ENCODE measurements around the gene PTPRT. TPM values are rescaled to one million over a fixed set of nuclear protein-coding genes. Genes with fewer than 3 reads are reported as not detected.

Gene PTPRT
- total and polyA plus RNA-seq, 2 of the 13 experiments (the other 11 are each of a cell fraction or from before 2014, with no cell fraction given) = under 0.01 to 0.09 TPM

DNA sequence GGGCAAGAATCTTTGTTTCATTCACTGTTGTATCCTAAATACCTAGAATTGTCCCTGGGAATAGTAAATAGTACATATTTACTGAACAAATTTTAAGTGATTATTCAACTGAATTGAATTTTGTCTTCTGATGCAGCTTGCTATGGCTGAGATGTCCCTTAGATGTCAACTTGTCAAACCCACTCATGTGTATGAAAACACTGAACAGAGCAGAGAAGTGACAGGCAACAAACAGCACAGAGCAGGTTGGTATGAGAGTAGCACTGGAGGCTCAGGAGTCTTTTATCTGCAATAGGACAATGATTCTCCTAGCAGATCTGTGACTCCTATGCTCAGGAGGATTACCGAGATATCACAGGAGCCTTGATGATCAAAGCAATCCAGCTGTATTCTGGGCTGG lies 1031.4 kb downstream of the PTPRT start (continued):
- TF ChIP-seq, protein P1, sequence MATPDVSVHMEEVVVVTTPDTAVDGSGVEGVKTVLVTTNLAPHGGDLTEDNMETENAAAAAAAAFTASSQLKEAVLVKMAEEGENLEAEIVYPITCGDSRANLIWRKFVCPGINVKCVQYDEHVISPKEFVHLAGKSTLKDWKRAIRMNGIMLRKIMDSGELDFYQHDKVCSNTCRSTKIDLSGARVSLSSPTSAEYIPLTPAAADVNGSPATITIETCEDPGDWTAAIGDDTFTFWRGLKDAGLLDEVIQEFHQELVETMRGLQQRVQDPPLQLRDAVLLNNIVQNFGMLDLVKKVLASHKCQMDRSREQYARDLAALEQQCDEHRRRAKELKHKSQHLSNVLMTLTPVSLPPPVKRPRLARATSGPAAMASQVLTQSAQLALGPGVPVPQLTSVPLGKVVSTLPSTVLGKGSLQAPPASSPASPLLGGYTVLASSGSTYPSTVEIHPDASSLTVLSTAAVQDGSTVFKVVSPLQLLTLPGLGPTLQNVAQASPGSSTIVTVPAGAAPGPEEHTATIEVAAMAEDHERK (CRISPR knock-in tag; IDR thresholded peaks at IDR 0.05; ENCODE audit: low read depth) = no peak
- TF ChIP-seq KLF6 (CRISPR knock-in tag; IDR thresholded peaks at IDR 0.05) (no peak), RARG (CRISPR knock-in tag; IDR thresholded peaks at IDR 0.05; ENCODE audit: low read depth) (no peak), ZSCAN9 (CRISPR knock-in tag; IDR thresholded peaks at IDR 0.05; ENCODE audit: borderline replicate concordance) (no peak)

DNA sequence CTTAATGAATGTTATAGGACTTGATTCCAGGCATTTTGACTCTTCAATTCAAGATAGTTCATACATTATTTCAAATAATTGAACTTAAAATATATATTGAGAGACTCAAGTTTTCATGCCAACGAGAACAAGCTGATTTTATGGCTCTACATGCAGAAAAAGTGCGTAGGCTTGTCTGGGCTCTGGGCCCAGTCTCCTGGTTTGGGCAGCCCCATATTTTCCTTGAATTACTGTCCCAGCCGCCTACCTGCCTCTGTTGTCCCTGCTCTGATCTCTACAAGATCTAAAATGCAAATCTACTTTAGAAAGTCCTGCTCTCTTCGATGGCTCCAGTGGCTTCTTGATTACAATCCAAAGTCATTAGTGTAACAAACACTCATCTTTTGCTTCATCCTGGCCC lies 1034.1 kb downstream of the PTPRT start:
- H3K4me3 ChIP-seq (replicated peaks in 1 of 3; ENCODE audit: insufficient read depth in 1 of 3, low read depth in 2 of 3, low read length in 3 of 3) = no peak overlapping the region
- FAIRE-seq (no peak), ATAC-seq (no peak), DNase-seq (ENCODE audit: low spot score) (no peak)
- H2AFZ ChIP-seq (ENCODE audit: low read length) = no peak overlapping the region
- intact Hi-C loops (cut with micrococcal nuclease; ENCODE audit: unreplicated experiment) = no loop called here
- BruUV-seq (replicated peaks) = no TSS peak
- H3K9ac ChIP-seq (ENCODE audit: insufficient read depth, low read depth, low read length) = no peak overlapping the region
- no peaks in the 10 kb centered on the region for H3K4me1 ChIP-seq (ENCODE audit: insufficient read depth, low read length)
- no peaks in the 10 kb centered on the region for H3K79me2 ChIP-seq (ENCODE audit: insufficient read depth, low read length)
- in situ Hi-C loops (cut with HindIII; ENCODE audit: extremely low pct_ligation_motif_present, low pct_unique_long_range_greater_than_20kb) = no loop called here
- H3K27ac ChIP-seq (ENCODE audit: extremely low read length, insufficient read depth, low read length) = no peak overlapping the region
- H4K20me1 ChIP-seq (ENCODE audit: insufficient read depth, low read length) = no peaks in the 10 kb centered on the region
- H3K27me3 ChIP-seq (ENCODE audit: control insufficient read depth in 1 of 2, insufficient read depth in 2 of 2, low read length in 2 of 2) = no peaks in the 10 kb centered on the region
- H3K4me2 ChIP-seq (ENCODE audit: low read depth, low read length) = no peak overlapping the region
- WGBS (ENCODE audit: low lambda C conversion rate) = 3% methylated on average over 4 of the region's 4 CpGs
- H3K36me3 ChIP-seq (replicated peaks in 1 of 2; ENCODE audit: control insufficient read depth in 1 of 2, insufficient read depth in 2 of 2, low read length in 2 of 2) = no peaks in the 10 kb centered on the region
- CTCF ChIA-PET (ENCODE audit: low intra/inter-chr PET ratio, low total read pairs) = no interaction called here
- H3K9me3 ChIP-seq (ENCODE audit: low read length) = peaks cover 8% of the 10 kb centered on the region; the same call in 1 of the 2 replicates
- POLR2A ChIA-PET = no interaction called here
- TF ChIP-seq SP5 (CRISPR knock-in tag; IDR thresholded peaks at IDR 0.05; ENCODE audit: borderline replicate concordance, low read depth) = no peak
- TF ChIP-seq ZNF788 (CRISPR knock-in tag; IDR thresholded peaks at IDR 0.05; ENCODE audit: borderline replicate concordance) = no peak
- no peak for TF ChIP-seq JDP2 (CRISPR knock-in tag; IDR thresholded peaks at IDR 0.05; ENCODE audit: borderline replicate concordance)
- TF ChIP-seq, protein P2, sequence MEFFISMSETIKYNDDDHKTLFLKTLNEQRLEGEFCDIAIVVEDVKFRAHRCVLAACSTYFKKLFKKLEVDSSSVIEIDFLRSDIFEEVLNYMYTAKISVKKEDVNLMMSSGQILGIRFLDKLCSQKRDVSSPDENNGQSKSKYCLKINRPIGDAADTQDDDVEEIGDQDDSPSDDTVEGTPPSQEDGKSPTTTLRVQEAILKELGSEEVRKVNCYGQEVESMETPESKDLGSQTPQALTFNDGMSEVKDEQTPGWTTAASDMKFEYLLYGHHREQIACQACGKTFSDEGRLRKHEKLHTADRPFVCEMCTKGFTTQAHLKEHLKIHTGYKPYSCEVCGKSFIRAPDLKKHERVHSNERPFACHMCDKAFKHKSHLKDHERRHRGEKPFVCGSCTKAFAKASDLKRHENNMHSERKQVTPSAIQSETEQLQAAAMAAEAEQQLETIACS (CRISPR knock-in tag; IDR thresholded peaks at IDR 0.05) = no peak
- TF ChIP-seq HNF4G (IDR thresholded peaks at IDR 0.05; ENCODE audit: borderline replicate concordance, low read depth, low read length) = no peak
- no peak for TF ChIP-seq HNF4G (CRISPR knock-in tag; IDR thresholded peaks at IDR 0.05; ENCODE audit: borderline replicate concordance, low read depth)
- TF ChIP-seq, protein P3, sequence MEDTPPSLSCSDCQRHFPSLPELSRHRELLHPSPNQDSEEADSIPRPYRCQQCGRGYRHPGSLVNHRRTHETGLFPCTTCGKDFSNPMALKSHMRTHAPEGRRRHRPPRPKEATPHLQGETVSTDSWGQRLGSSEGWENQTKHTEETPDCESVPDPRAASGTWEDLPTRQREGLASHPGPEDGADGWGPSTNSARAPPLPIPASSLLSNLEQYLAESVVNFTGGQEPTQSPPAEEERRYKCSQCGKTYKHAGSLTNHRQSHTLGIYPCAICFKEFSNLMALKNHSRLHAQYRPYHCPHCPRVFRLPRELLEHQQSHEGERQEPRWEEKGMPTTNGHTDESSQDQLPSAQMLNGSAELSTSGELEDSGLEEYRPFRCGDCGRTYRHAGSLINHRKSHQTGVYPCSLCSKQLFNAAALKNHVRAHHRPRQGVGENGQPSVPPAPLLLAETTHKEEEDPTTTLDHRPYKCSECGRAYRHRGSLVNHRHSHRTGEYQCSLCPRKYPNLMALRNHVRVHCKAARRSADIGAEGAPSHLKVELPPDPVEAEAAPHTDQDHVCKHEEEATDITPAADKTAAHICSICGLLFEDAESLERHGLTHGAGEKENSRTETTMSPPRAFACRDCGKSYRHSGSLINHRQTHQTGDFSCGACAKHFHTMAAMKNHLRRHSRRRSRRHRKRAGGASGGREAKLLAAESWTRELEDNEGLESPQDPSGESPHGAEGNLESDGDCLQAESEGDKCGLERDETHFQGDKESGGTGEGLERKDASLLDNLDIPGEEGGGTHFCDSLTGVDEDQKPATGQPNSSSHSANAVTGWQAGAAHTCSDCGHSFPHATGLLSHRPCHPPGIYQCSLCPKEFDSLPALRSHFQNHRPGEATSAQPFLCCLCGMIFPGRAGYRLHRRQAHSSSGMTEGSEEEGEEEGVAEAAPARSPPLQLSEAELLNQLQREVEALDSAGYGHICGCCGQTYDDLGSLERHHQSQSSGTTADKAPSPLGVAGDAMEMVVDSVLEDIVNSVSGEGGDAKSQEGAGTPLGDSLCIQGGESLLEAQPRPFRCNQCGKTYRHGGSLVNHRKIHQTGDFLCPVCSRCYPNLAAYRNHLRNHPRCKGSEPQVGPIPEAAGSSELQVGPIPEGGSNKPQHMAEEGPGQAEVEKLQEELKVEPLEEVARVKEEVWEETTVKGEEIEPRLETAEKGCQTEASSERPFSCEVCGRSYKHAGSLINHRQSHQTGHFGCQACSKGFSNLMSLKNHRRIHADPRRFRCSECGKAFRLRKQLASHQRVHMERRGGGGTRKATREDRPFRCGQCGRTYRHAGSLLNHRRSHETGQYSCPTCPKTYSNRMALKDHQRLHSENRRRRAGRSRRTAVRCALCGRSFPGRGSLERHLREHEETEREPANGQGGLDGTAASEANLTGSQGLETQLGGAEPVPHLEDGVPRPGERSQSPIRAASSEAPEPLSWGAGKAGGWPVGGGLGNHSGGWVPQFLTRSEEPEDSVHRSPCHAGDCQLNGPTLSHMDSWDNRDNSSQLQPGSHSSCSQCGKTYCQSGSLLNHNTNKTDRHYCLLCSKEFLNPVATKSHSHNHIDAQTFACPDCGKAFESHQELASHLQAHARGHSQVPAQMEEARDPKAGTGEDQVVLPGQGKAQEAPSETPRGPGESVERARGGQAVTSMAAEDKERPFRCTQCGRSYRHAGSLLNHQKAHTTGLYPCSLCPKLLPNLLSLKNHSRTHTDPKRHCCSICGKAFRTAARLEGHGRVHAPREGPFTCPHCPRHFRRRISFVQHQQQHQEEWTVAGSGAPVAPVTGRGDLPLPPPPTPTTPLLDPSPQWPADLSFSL (CRISPR knock-in tag; IDR thresholded peaks at IDR 0.05) = no peak
- no peak for TF ChIP-seq ZNF160 (CRISPR knock-in tag; IDR thresholded peaks at IDR 0.05)
- TF ChIP-seq ZNF768 (CRISPR knock-in tag; IDR thresholded peaks at IDR 0.05) = no peak
- no peak for TF ChIP-seq ARNT2 (CRISPR knock-in tag; IDR thresholded peaks at IDR 0.05; ENCODE audit: low read depth)
